Skin of body (tissue), 2 donors: ENCODE measurements around the gene LIN7B. TPM values are rescaled to one million over a fixed set of nuclear protein-coding genes. Genes with fewer than 3 reads are reported as not detected.
"Not testable (repeated sequence)": the region's sequence is repeated elsewhere in the genome, so short reads cannot be mapped to it uniquely, and the experiment has no call there.

ENCODE experiments used
- DNase-seq: peaks from one replicate; lab custom pipeline; 2025; lab: John Stamatoyannopoulos, UW
- total RNA-seq: library from RNA; depleted of rRNA; stranded (reverse); fragments of >200 nt; gene quantifications from one replicate; pipeline ENCODE4 v1.2.3, GENCODE V29; 2014

Gene LIN7B
- total RNA-seq, 1 donor from 2014 or later: 8.6 TPM

DNA sequence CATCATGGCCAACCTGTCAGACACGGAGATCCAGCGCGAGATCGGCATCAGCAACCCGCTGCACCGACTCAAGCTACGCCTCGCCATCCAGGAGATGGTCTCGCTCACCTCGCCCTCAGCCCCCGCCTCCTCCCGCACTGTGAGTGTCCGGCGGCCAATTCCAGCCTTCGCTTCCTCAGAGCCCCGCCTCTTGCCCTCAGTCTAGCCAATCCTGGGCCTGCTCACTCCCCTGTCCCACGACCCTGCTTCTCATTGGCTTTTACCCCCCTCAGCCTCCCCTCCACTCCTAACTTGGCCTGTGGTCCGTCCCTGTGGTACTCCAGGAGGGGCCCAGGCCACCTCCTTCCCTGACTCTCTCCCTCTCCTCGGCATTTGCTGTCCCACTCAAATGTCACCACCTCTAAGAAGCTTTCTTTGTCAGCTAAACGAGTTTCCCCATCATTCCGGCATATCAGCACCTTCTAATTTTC lies 28.7 kb downstream of the LIN7B start:
- peak; percentile 87 for DNase-seq

- DNase-seq: peak; percentile 27
These were observed 31.6 kb downstream of the LIN7B start for GRCh38 chr19:49145573-49146407.

DNA sequence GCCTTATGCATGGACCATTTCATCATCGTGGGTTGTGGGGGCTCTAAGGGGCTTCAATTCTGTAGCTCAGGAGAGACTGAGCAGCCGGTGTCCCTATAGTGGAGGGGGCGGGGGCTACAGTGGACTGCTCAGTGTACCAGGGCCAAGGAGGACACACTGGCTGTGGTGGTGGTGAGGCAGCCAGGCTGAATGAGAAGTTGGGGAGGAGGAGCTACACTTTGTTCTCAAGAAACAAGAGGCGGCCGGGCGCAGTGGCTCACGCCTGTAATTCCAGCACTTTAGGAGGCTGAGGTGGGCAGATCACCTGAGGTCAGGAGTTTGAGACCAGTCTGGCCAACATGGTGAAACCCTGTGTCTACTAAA lies 32.2 kb downstream of the LIN7B start:
- not testable (repeated sequence) for DNase-seq

DNA sequence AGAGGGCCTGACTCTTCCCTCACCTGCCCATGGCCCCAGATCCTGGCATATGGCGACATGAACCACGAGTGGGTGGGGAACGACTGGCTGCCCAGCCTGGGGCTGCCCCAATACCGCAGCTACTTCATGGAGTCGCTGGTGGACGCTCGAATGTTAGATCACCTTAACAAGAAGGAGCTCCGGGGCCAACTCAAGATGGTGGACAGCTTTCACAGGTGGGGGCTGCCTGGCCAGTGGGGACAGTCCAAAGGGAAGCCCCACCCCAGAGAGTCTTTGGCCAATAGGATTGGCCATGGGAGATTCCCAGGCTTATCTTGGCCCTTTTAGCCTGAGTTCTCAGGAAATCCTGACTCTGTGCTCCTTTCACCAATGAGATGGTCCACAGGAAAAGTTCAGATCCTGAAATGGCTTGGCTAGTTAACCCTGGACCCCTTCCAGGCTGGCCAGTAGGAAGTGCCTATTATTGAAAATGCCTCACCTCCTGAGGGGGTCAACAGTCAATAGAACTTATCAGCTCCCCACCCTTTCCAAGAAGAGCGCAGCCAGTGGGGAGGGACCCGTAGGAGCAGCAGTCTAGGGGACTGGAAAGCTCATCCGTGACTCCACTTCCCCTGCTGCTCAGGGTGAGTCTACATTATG lies 34.0 kb downstream of the LIN7B start:
- DNase-seq: no peak

DNA sequence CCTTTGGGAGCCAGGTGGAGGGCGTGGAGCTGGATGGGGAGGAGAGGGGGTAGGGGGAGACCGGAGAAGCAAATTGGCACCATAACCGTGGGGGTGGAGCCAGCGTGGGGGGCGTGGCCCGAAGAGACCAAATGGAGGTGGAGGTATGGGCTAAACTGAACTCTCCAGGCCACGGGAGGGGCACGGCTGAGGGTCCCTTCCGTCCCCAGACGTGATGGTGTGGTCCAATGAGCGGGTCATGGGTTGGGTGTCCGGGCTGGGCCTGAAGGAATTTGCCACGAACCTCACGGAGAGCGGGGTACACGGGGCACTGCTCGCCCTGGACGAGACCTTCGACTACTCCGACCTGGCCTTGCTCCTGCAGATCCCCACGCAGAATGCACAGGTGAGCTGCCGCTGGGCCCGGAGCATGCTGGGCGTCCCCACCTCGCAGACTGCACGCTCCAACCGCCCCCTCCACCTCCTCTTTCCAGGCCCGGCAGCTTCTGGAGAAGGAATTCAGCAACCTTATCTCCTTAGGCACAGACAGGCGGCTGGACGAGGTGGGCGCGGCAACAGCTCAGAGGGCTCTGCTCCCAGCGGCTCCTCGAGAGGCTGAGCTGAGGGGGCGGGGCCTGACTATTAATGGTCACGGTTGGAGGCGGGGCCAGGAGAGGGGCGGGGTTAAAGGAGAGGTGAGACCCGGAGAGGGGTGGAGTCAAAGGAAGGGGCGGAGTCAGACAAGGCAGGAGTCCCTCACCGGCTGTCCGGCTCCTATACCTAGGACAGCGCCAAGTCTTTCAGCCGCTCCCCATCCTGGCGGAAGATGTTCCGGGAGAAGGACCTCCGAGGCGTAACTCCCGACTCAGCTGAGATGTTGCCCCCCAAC lies 34.8 kb downstream of the LIN7B start:
- peak; percentile 87 for DNase-seq

DNA sequence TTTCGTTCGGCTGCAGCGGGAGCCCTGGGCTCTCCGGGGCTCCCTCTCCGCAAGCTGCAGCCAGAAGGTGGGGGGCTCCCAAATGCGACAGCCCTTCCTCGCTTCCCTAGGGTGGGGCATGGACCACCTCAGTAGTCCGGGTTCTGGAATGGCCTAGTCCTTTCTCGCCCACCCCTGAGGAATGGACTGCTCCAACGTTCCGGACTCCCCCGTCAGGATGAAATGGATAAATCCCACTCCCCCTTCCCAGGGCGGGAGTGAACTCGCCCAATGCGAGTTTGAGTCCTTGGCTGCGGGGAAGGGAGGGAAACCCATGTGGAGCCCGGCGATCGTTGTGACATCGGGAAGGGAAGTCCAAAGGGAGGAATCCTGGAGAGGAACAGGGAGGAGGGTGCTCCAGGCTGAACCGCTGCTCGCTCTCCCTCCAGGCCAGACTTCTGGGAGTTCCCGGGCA lies 35.5 kb downstream of the LIN7B start:
- peak; percentile 87 for DNase-seq

- DNase-seq: peak; percentile 93
These were observed 36.2 kb downstream of the LIN7B start for GRCh38 chr19:49150106-49150943.

GRCh38 chr19:49150944-49151243 lies 36.7 kb downstream of the LIN7B start:
- DNase-seq: no peak

DNA sequence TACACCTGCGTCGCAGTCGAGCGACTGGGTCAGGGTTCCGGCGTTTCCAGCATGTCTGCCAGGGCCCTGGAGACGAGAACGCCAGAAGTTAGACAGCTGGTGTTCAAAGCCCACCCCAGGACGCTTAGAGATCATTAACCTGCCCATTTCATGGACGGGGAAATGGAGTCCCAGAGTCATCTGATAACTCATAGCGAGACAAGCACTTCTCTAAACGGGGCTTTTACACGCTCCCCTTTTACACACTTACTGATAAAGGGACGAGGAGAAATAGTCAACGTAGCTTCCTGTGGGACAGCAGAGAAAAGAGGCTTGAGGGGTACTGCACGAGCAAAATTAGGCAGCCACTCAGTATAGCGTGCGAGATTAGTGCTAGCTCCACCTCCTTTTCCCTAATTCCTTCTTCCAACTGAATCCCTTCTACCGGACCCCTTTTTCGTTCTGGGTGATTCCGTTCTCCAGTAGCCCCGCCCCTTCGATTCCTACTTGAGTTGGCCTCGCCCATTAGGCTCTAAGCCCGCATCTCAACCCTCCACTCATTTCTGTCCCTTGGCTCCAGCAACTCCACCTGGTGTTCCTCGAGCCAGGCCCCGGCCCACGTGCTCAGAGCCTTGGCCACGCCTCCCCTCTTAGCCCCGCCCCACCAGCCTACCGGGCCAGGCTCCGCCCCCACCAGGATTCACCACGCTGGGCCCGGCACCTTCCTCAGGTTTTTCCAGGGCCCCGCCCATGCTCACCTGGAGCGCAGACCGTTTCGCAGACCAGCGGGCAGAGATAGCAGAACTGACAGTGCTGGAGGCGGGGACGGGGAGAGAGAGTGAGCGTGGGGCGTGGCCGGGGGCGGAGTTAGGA lies 37.3 kb downstream of the LIN7B start:
- peak; percentile 58 for DNase-seq

DNA sequence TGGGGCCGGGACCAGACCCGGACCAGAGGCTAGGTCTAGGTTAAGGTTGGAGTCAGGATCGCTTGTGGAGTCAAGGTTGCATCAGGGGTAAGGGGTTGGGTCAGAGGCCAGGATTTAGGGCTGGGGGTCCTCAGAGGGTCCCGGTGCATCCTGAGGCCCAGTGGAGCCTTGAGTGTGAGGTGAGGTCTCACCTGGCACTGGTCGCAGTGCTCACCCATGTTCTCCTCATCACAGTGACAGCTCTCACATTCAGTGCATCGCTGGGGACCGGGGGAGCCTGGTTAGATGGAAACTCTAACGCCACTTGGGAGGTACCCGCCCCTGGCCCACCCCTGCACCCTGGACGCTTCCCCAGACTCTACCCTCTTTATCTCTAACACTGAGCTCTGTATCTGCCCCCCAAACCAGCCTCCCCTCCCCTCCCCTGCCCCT lies 38.0 kb downstream of the LIN7B start:
- DNase-seq: no peak

- no peak for DNase-seq
These were observed 39.1 kb downstream of the LIN7B start for GRCh38 chr19:49153167-49153809.

GRCh38 chr19:49154279-49154678 lies 40.1 kb downstream of the LIN7B start:
- DNase-seq: no peak

DNA sequence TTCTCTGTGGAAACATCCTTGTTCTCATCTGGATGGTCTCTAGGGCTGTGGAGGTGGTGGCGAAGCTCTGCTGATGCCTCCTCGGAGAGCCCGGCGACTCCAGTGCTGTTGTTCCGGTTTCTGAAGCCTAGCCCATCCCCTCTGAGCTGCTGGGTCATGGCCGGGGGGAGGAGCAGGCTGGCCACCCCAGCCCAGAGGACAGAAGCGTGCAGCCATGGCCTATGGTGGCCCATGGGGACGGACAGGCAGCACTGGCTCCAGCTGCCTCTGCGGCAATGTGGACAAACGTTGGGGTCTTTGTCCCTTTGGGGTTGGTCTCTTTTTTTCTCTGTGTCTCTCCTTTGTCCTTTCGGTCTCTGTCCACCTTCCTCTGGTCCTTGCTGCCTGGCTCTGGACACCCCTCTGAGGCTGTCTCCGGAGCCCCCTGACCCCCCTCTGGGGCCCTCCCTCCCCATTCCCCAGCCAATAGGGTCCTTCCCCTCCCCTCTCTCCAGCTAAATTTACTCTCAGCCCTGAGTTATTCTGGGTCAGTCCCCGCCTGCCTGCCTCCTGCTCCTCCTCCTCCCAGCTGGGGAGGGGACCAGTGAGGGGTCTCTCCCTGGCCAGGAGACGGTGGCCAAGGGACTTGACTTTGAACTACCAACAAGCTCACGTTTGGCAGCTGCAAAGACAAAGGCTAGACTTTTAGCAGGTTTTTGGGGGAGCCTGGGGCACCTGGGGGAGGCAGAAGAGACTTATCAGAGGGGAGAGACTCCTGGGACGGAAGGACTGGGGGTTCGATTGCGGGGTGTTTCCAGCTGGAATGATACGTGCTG lies 41.0 kb downstream of the LIN7B start, which contains the start of gene HRC:
HRC (minus strand) TSS at position 392 of the 815 bp plus-strand sequence; CDS start at position 233, 159 bp downstream.
- DNase-seq: no peak

DNA sequence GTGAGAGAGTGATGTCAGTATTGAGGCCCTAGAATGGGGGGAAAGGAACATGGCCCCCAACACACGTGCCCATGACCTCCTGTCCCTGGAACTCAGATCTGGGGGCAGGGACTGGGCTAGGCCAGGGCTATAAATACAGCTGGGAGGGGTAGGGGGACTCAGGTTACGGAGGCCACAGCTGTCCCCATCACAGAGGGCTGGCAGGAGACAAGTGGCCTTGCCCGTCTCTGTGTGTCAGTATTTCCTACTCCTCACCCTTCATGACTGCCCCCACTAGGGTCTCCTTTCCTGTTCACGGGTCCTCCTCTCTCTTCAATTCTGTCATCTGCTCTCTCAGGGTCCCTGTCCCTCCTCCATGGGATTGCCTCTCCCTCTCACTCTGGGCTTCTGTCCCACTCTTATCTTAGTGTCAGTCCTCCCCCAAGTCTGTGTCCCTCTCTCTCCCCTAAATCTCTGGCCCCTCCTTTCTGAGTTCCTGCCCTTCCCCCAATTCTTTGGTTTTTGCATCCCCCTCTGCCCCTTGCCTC lies 41.7 kb downstream of the LIN7B start:
- peak; percentile 38 for DNase-seq

DNA sequence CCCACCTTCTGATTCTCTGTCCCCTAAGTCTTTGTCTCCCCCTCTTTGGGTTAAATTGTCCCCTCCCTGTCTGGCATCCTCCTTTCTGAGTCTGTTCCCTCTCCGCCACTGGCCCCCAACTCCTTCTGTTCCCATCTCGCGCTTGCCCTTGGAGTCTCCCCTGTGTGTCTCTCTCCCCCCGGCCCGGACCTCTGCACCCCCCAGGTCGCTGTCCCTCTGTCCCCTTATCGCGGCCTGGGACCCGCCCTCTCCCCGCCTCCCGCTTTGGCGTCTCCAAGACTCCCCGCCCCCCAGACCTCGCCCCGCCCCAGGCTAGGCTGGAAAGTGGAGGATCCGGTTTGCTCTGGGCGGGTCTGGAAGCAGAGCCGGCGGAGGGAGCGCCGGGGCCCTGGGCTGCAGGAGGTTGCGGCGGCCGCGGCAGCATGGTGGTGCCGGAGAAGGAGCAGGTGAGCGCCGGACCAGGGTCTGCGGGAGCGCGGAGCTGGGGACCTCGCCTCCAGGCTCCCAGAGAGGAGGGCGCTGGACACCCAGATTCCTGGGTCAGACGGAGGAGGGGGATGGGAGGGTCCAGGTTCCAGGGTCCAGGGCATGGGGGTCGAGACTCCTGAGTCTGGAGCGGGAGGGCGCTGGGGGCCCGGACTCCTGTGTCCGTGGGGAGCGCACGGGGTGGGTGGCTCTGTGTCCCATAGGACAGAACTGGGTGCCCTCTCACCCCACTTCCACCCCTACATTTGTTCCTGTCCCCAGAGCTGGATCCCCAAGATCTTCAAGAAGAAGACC lies 43.5 kb downstream of the LIN7B start, which contains the start of gene TRPM4:
TRPM4 (plus strand) TSS at position 348 of the 780 bp plus-strand sequence; CDS start at position 423, 75 bp downstream.
- peak; percentile 65 for DNase-seq

- no peak for DNase-seq
These were observed 46.5 kb downstream of the LIN7B start for GRCh38 chr19:49160450-49161189.

GRCh38 chr19:49161987-49162386 lies 47.8 kb downstream of the LIN7B start:
- no peak for DNase-seq
